CD4-positive, alpha-beta T cell treated with Interleukin-15 for 1 hour (primary cell): Measurements from ENCODE around the gene EGR2.
A peak's percentile ranks its signal among the peaks of the same experiment; 100 is the strongest.

Source experiments
- DNase-seq: peaks from one replicate; pipeline ENCODE4 v3.0.0-alpha.2; 2020

EGR2 gene

DNA sequence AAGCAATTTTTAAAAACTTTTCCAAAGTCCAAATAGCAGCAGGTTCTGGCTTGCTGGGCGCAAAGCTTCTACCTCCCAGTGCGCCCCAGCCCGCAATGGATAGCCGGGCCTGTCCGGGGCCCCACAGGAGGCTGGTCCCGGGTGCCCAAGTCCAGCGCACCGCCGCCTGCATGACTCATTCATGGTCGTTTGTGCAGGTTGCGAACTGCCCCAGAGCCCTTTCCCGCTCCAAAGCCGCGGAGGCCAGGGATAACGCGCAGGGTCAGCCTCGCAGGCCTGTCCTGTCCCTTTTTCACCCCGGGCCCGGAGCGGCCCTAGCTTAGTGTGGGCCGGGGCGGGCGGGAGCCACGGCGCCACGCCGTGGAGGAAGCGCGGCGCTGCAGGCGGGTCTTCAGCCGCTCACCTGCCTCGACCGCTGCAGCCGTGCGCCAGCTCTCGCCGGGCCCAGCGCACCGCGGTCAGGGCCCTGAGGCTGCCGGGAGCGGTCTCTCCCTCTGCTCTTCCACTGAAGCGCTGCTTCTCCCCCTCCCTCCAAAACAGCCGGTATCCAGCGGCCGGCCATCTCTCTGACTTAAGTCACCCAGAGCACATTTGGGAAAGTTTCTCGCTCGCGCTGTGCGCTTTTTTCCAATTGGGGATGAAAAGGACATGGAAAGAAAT lies 1.7 kb upstream of the EGR2 start:
- DNase-seq, result peak; percentile 75

DNA sequence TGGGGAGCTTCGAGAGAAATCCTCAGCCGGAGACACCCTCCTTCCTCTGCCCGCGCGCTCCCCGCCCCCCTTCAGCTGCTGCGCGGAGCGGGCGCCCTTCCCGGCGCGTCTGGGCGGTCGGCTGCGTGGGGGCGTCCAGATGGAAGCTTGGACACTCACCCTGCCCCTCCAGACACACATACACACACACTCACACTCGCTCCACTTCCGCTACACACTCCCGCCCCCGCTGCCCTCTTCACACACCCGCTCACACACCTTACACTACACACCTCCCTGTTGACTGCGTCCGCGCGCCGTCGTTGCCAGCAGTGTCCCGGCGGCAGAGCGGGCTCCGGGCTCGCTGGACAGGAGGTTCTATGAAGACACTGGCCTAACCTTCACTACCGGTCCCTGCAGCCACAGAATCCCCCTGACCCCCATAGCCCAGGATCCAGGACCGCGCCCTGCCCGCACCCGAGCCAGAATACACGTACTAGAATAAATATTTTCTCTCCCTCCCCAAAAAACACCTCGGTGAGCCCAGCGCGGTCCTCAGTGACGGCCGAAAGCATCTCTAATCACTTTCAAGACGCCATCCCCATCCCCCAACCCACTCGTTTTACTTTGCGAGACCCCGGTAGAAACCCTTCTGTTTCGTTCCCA lies 1.1 kb upstream of the EGR2 start:
- peak; percentile 54 for DNase-seq

DNA sequence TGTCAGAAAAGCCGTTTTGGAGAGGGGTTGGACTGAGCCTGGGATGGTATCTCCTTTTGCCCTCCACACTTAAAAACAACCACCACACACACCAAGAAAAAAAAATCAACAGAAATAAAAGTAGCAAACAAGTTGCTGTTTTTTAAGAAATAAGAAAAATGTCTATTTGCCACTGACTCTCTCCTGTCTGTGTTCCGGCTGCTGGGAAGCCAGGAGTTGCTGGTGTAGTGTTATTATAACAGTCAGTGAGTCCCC lies 163 bp downstream of the EGR2 start:
- no peak for DNase-seq

DNA sequence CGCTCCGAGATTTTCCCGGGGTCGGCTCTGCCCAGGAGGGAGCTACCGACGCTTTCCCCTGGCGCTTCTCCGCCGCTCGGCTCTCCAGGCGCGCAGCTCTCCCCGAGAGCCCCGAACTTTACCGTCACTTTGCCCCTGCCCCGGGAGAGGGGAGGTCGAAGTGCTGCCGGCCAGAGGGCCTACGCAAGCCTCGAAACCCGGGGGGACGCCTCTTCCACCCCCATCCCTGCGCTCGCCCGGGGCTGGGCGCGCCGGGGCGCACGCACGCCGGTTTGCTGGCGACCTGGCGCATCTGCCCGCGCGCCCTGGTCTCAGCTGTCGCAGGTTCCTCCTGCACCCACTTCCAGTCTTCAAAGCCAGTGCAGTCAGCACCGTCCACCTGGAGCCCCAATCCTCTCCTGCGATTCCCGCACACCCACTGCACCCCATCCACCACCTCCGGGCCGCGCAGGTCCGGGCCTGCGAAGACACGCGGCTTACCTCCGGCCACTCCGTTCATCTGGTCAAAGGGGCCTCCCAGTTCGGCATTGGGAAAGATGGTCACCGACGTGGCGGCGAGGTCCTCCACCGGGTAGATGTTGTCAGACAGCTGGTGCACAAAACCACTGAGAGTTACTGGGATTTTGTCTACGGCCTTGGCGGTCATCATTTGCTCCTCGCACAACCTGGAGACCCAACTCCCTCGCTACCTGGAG lies 638 bp downstream of the EGR2 start:
- DNase-seq, result no peak

DNA sequence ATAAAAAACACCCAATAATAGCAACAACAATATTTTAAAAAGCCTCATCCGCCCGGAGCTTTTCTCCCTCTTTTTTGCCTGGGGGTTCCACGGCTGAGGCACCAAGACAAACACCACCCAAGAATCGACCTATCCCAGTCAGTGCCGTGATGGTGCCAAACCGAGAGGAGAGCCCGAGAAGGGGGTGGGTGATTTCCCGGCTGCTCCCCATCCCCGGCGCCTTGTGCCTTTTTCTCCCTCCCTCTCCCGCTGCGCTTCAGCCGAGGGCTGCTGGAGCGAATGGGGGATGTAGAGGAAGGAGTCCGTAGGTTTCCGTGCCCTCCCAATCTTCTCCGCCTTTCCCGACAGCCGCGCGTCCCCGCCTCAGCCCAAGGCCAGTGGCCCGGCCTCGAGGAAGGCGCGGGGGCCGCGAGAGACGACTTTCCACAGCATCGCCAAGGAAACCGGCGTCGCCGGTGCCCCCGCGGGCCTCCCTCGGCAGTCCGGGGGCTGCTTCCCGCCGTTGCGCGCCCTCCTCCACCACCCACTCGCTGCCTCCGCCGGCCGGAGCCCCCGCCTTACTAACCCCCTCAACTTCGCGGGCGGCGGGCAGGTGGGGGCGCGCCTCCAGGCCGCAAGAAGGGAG lies 1.3 kb downstream of the EGR2 start:
- no peak for DNase-seq

DNA sequence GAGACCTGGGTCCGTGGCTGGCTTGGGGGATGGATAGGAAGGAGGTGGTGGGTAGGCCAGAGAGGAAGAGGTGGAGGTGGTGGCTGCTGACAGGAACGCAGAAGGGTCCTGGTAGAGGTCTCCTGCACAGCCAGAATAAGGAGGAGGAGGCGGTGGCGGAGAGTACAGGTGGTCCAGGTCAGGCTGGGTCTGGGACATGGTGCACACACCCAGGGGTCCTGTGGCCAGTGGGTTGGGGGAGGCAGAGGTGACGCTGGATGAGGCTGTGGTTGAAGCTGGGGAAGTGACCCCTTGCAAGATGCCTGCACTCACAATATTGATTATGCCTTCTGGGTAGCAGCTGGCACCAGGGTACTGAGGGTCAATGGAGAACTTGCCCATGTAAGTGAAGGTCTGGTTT lies 2.2 kb downstream of the EGR2 start:
- DNase-seq, result no peak

DNA sequence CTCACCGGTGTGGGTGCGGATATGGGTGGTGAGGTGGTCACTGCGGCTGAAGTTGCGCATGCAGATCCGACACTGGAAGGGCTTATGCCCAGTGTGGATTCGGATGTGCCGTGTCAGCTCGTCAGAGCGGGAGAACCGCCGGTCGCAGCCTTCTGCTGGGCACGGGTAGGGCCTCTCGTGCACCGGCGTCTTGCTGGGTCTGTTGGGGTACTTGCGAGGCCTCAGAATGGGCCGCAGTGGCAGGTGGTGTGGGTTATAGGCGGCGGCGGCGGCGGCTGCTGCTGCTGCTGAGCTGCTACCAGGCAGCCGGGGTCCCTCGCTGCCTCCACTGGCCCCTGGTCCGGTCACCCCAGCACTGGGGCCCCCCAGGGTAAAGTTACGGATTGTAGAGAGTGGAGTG lies 2.7 kb downstream of the EGR2 start:
- no peak for DNase-seq

DNA sequence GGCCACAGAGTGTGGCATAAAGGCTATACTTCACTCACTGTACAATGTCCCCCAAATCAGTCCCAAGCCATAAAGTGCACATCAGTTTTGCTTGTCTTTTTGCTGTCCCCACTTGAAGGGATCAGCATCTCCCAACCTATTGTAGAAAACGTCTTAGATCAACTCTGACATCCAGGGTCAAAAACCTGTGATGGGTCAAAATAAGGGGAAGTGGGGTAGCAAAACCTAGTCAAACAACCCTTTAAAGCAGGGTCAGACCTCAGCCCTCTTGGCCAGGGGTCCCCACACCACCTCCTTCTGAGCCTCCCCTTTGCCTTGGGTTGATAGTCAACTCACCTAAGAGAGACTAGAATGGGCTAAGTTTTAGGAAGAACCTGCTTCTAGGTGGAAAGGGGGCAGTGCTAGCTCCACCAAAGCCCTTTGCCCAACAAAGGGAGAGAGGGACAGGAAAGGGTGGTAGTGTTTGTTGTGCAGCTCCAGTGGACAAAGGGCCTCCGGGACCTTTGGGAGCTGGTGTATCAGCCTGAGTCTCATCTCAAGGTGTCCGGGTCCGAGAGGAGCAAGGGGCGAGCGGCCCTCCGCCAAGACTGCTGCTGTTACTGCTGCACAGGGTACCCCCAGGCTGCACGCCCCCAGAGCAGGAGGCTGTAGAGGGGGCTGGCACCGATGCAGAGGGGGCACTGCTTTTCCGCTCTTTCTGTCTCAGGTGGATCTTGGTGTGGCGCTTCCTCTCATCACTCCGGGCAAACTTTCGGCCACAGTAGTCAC lies 3.3 kb downstream of the EGR2 start:
- no peak for DNase-seq

DNA sequence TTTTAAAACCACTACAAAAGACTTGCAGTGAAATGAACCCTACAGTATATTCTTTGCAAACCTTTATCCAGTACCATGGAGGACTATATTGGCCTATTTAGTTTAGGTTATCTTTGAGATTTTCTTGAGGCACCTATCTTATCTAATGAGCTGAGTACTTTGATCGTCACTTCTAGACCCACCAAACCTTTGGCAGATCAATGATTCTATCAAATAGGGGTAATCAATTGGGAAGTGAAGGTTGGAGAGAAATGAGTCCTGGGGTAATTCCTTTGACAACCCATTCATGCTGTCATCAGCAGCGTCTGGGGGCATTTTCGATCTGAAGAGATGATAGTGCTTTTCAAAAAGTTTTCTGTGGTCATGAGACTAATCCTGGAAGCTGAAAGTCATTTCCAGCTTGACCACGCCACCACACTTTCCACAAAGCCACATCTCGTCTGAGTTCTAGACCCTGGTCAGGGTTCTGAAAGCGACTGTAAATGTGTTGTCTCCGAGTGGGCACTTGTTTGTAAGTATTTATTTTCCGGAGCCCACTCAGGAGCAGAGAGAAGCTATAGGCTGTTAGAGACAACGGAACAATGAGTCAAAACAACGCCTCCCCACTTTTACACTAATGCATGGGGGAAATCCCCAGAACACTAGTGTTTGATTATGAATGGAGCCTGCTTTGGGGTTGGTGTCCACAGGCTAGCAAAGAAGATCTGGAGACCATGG lies 4.8 kb downstream of the EGR2 start:
- no peak for DNase-seq

DNA sequence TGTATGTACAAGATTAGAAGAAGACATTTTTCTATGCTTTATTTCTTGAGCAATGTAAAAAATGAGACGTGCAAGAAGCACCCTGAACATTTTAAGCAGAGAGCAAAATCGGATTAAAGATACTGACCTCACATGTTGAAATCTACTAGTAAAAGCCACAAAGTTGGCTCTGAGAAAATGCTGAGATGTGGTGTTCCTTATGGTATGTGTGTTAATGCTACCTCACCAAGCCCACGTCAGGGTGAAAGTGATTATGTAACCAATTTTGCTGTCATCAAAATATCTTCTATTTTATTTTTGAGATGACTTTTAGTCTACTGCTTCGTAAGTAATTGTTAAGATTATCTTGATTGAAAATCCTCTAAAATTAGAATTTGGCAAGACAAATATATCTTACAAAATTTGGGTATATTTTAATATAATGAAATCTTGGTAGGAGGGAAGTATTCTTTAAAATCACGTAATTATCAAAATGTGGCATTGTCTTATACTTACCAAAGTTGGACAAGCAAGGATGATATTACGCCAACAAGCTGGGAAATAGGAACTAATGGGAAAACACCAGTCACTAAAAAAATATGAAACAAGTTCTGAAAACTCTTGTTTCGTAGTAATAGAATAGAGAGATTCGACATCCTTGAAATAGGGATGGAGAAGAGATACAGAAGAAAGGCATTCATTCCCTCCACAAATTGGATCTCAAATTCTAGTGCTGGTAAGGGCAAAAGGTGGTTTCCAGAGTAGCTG lies 5.8 kb downstream of the EGR2 start:
- no peak for DNase-seq

DNA sequence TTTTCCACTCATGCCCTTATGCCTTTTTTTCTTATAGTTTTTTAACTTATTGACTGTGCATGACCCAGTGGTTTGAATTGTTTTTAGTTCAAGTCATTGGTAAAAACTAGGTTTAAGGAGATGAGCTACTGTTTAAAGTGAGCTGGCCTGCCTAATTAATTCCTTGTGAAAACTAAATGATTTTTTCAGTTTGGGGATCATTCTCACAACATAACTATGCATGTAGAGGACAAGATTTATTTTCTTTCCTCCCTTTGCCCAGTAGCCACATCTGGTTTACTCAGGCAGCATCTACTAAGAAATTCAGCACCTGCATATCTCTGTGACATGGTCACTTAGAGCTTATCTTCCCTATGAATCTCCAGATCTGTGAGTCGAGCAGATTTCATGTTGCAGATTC lies 9.9 kb downstream of the EGR2 start:
- no peak for DNase-seq

DNA sequence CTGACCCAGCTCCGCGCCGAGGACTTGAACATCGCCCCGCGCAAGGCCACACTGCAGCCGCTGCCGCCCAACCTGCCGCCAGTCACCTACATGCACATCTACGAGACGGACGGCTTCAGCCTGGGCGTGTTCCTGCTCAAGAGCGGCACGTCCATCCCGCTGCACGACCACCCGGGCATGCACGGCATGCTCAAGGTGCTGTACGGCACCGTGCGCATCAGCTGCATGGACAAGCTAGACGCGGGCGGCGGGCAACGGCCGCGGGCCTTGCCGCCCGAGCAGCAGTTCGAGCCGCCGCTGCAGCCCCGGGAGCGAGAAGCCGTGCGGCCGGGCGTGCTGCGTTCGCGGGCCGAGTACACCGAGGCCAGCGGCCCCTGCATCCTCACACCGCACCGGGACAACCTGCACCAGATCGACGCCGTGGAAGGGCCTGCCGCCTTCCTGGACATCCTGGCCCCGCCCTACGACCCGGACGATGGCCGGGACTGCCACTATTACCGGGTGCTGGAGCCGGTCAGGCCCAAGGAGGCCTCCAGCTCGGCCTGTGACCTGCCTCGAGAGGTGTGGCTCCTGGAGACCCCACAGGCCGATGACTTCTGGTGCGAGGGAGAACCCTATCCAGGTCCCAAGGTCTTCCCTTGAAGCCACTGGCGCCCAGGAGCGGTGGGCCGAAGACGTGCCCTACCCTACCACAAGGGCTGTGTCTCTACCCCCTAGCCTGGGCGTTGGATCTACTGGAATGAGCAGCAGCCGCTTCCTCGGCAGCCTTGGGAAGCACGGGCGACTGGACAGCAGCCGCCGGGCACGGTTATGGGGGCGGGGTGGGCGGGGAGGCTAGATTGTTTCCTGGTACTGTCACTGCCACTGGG lies 10.7 kb downstream of the EGR2 start:
- no peak for DNase-seq

DNA sequence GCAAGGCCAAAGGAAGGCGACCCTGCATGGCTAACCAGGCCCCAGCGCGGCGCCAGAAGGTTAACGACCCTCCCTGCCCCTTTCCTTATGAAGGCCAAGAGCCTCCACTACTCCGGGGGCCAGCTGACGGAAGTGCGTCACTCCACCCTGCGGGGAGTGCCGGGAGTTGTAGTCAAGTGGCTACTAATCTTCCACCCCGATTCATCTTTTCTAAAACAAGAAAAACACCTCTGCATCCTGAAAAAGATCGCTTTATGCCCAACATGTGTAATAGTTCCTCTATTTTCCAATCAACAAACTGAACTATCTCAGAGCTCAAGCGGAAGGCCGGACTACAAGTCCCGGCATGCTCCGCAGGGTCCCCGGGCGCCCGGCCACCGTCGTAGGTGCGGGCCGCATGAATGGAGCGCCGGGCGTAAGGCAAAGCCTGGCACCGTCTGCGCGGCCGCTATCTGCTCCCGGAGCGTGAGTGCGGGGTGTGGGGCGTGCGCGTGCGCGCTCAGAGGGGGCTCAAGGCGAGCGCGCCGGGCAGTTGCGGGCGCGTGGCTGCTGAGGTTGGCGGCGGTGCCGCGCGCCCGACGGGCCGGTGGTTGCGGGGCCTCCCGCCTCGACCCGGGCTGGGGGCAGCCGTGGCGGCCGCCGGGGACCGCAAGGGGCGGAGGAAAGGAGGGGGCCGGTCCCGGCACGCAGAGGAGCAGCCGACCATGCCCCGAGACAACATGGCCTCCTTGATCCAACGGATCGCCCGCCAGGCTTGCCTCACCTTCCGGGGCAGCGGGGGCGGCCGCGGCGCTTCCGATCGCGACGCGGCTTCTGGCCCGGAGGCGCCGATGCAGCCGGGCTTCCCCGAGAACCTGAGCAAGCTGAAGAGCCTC lies 11.6 kb downstream of the EGR2 start, which contains the start of gene ADO:
Gene ADO, plus strand, starts transcription at position 365 of the 875 bp plus-strand sequence. Its CDS starts 340 bp downstream, at position 705.
- peak; percentile 80 for DNase-seq

DNA sequence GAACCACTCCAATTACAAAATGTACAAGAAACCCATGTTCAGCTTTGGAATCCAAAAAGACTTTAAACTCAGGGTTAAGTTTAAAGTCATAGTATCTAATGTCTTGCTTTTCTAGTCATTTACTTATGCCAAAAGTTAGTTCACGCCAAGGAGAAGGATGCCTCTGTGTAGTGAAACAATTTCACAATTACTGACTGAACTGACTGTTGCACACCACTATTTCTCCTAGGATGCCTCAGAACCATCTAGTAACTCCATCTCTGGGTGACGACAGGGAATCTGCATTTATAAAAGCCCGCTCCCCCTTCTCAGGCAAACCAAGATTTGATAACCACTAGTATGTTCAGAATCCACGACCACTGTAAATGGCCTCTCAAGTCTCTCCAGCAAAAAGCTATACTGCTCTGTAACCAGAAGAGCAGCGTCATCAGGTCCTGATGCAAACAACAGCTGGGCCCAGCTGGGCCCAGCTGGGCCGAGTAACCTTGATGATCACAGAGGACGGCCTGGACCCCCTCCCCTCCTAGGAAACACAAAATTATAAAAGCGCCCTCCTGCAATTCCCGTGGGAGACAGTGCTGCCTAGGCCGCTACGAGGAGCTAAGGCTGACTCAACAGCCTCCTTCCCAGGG lies 12.3 kb downstream of the EGR2 start:
- DNase-seq, result no peak

DNA sequence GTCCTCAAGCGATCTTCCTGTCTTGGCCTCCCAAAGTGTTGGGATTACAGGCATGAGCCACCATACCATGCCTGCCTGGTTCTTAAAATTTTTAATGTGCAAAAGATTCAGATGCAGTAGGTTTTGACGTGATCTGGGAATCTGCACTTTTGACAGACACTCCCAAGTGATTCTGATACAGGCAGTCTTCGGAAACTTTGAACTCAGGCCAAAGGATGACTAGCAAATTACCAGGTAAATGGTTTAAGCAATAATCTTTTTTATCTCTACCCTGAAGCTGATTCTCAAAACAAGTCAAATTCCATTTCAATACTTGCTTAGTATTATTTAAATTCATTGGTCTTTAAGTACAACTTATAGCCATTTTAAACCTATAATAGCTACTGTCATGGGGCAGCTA lies 14.3 kb downstream of the EGR2 start:
- DNase-seq, result no peak

DNA sequence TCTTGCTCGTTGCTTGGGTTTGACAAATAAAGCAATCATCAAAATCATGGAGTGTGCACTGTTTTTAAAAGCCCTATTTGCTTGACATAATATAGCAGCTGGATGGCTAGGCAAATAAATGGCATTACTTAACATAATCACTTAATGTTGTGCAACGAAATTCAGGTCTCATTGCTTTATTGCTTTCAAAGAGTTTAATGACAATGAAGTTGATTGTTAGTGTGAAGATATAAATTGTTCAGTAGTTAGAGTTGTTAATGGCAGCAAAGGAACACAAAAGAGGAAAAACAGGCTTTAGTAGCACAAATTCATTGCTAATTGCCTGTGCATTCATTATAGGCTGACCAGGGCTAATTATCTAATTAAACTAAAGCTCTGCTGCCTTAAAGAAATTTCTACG lies 19.3 kb downstream of the EGR2 start:
- no peak for DNase-seq

DNA sequence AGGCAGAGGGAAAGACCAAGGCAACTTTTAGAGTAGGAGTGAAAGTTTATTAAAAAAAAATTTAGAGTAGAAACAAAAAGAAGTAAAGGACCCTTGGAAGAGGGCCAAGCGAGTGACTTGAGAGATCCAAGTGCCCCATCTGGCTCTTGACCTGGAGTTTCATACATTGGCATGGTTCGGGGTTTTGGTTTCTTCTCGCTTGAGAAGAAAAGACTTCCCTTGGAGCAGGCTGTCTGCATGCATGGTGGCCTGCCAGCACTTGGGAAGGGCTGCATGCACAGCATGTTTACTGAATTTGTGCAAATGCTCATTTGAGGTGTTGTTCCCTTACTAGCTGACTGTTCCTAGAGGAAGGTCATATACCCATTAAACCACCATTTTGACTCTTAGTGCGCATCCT lies 20.4 kb downstream of the EGR2 start:
- DNase-seq, result no peak

DNA sequence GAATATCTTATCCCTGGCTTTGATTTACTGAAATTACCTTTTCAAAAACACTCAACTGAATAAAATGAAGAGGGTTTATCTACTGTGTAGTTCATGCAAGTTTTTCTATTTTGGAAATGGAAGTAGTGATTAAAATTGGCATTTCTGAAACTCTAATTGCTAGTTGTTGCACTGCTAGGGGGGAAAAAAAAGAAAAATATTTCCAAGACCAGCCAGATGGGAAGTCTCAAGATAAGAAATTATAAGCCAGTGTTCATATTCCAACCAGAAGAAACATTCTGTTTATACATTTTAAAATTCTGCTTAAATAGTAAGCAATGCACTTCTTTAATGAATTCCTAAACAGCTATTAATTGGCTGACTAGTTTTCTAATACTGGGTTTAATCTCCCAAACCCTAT lies 21.1 kb downstream of the EGR2 start:
- DNase-seq, result no peak

DNA sequence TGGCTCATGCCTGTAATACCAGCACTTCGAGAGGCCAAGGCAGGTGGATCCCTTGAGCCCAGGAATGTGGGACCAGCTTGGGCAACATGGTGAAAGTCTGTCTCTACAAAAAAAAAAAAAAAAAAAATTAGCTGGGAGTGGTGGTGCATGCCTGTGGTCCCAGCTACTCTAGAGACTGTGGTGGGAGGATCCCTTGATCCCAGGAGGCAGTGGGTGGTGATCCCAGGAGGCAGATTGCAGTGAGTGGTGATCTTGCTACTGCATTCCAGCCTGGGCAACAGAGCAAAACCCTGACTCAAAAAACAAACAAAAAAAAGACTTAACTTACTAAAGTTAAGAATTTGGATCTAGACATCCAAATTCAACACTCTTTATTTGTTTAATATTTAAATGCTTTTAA lies 21.9 kb downstream of the EGR2 start:
- DNase-seq, result no peak
